SK-N-SH (cell line): ENCODE results near the gene VNN1.
"Not testable (repeated sequence)": the region's sequence is repeated elsewhere in the genome, so short reads cannot be mapped to it uniquely, and the experiment has no call there.

ENCODE experiments used
- EP300 ChIP-seq, 2 experiments: IDR thresholded peaks; 2 replicates each; pipeline versions ENCODE4 v1.4.0 to v1.6.1; 2012; ENCODE audit warnings: borderline replicate concordance in 1 of 2, low read depth in 1 of 2, low read length in 1 of 2
- GABPA ChIP-seq: IDR thresholded peaks from 2 replicates; pipeline ENCODE4 v1.4.0; 2012; ENCODE audit warnings: low read depth, mild to moderate bottlenecking
- MXI1 ChIP-seq: IDR thresholded peaks from 2 replicates; pipeline ENCODE4 v1.6.1; 2012; ENCODE audit warnings: mild to moderate bottlenecking, low read depth, low read length, improper control_type of control experiment
- POLR2AphosphoS5 ChIP-seq: IDR thresholded peaks from 2 replicates; pipeline ENCODE4 v1.6.1; 2012; ENCODE audit warnings: low read depth, low read length
- TEAD4 ChIP-seq: IDR thresholded peaks from 2 replicates; pipeline ENCODE4 v1.4.0; 2012; ENCODE audit warnings: mild to moderate bottlenecking, borderline replicate concordance; ENCODE audit not compliant: insufficient read depth
- TF ChIP-seq, protein P1 (sequence below): fragments of 200-600 bp; sonication (generic); IDR thresholded peaks from 2 replicates; pipeline ENCODE4 v1.6.1; 2017; ENCODE audit warnings: antibody characterized with exemption, mild to moderate bottlenecking, moderate library complexity
- TF ChIP-seq, protein P2 (sequence below): IDR thresholded peaks from 2 replicates; pipeline ENCODE4 v1.4.0; 2012; ENCODE audit warnings: low read depth

GRCh38 chr6:132635288-132635687, 78.6 kb downstream of the VNN1 start:
- TF ChIP-seq, protein P1, sequence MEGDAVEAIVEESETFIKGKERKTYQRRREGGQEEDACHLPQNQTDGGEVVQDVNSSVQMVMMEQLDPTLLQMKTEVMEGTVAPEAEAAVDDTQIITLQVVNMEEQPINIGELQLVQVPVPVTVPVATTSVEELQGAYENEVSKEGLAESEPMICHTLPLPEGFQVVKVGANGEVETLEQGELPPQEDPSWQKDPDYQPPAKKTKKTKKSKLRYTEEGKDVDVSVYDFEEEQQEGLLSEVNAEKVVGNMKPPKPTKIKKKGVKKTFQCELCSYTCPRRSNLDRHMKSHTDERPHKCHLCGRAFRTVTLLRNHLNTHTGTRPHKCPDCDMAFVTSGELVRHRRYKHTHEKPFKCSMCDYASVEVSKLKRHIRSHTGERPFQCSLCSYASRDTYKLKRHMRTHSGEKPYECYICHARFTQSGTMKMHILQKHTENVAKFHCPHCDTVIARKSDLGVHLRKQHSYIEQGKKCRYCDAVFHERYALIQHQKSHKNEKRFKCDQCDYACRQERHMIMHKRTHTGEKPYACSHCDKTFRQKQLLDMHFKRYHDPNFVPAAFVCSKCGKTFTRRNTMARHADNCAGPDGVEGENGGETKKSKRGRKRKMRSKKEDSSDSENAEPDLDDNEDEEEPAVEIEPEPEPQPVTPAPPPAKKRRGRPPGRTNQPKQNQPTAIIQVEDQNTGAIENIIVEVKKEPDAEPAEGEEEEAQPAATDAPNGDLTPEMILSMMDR, result not testable (repeated sequence)
- TF ChIP-seq MXI1; EP300 (IDR thresholded peaks at IDR 0.05; ENCODE audit: borderline replicate concordance in 1 of 2, low read depth in 1 of 2, low read length in 1 of 2); POLR2AphosphoS5; TEAD4; GABPA: not testable (repeated sequence)
- TF ChIP-seq, protein P2, sequence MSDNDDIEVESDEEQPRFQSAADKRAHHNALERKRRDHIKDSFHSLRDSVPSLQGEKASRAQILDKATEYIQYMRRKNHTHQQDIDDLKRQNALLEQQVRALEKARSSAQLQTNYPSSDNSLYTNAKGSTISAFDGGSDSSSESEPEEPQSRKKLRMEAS, result not testable (repeated sequence)
